22Rv1 (cell line): Measurements from ENCODE around the gene CAMTA2.

Experiments used
- H3K27ac ChIP-seq: fragments of 450-650 bp; 2 replicates; pipeline ENCODE4 v1.5.1; 2017
- ZFX ChIP-seq: fragments of 450-650 bp; IDR thresholded peaks from 2 replicates; pipeline ENCODE4 v1.6.1; 2017; ENCODE audit warnings: antibody characterized with exemption, borderline replicate concordance
- TF ChIP-seq, protein P1 (sequence below): fragments of 450-650 bp; IDR thresholded peaks from 2 replicates; pipeline ENCODE4 v1.5.1; 2017; ENCODE audit warnings: mild to moderate bottlenecking

The CAMTA2 gene

DNA sequence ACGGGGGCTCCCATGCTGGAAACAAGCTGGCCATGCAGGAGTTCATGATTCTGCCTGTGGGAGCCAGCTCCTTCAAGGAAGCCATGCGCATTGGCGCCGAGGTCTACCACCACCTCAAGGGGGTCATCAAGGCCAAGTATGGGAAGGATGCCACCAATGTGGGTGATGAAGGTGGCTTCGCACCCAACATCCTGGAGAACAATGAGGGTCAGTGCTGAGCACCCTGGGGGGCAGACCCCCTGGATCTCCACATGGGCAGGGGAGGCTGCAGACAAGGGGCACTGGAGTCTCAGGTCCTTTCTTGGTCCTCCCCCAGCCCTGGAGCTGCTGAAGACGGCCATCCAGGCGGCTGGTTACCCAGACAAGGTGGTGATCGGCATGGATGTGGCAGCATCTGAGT is 32.4 kb downstream of the CAMTA2 start:
- TF ChIP-seq, protein P1, sequence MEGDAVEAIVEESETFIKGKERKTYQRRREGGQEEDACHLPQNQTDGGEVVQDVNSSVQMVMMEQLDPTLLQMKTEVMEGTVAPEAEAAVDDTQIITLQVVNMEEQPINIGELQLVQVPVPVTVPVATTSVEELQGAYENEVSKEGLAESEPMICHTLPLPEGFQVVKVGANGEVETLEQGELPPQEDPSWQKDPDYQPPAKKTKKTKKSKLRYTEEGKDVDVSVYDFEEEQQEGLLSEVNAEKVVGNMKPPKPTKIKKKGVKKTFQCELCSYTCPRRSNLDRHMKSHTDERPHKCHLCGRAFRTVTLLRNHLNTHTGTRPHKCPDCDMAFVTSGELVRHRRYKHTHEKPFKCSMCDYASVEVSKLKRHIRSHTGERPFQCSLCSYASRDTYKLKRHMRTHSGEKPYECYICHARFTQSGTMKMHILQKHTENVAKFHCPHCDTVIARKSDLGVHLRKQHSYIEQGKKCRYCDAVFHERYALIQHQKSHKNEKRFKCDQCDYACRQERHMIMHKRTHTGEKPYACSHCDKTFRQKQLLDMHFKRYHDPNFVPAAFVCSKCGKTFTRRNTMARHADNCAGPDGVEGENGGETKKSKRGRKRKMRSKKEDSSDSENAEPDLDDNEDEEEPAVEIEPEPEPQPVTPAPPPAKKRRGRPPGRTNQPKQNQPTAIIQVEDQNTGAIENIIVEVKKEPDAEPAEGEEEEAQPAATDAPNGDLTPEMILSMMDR = no peak
- TF ChIP-seq ZFX = no peak

DNA sequence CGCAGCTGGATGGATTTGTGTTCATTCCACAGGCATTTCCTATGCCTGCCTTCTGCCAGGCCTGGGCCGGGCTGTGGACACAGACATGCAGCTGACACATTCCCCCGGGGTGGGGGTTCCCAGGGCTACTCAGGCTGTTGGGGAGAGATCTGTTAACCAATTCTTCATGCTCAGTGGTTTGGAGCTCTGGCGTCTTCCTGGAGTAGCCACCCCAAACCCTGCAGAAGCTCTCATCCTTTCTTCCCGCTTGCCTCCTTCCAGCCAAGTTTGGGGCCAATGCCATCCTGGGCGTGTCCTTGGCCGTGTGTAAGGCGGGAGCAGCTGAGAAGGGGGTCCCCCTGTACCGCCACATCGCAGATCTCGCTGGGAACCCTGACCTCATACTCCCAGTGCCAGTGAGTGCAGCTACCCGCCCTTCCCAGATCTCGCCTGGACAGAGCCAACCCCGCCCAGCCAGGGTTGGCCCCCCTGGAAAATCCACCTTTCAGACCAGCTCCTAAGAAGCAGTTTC is 34.0 kb downstream of the CAMTA2 start:
- no peak for TF ChIP-seq ZFX
- TF ChIP-seq, protein P1 = no peak
- no peak overlapping the region for H3K27ac ChIP-seq

More for the DNA sequence above, 32.4 kb downstream of the CAMTA2 start:
- no peak overlapping the region for H3K27ac ChIP-seq

DNA sequence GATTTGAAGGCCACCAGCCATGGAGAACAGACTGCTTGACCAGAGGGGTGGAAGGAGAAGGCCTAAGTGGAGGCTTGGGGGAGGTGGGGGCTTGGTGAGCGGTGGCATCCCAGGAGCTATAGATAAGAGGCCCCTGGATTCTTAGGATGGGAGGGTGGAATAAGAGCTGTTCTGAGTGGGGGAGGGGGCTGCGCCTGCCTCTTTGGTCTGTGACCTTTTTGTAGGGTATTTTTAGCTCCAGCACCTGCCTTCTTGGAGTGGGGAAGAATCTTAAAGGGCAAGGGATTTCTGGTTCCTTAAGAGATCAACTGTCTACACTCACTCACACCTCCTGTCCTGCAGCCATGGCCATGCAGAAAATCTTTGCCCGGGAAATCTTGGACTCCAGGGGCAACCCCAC is 36.0 kb downstream of the CAMTA2 start:
- H3K27ac ChIP-seq = peak overlapping the region; percentile 100; the same call in 1 of the 2 replicates
- TF ChIP-seq ZFX = no peak
- TF ChIP-seq, protein P1 = no peak

DNA sequence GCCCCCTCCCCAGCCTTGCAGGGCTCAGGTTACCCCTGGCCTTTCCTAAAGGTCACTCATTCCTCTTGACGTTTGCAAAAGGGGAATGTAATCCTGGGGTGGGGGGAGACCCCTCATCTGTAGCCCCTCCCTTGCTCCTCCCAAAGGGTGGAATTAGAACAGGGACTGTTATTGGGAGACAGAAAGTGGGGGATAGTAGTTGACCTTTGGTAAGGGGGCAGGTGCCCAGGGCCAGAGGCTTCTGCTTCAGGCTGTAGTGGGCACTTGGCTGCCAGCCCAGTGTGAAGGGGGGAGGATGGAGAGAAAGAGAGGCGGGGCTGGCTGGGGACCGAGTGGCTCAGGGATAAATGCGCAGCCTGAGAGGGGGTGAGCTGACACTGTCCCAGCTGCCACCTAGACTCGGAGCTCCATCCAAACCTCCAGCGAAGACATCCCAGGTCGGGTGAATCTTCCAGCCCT is 36.7 kb downstream of the CAMTA2 start, which contains the start of gene ENO3:
Gene ENO3 (plus strand): TSS at position 374 of the 459 bp plus-strand sequence. CDS start 711 bp downstream, outside the sequence.
- H3K27ac ChIP-seq = peak within 1 kb of the TSS; percentile 100
- no peak for TF ChIP-seq ZFX
- TF ChIP-seq, protein P1 = no peak

DNA sequence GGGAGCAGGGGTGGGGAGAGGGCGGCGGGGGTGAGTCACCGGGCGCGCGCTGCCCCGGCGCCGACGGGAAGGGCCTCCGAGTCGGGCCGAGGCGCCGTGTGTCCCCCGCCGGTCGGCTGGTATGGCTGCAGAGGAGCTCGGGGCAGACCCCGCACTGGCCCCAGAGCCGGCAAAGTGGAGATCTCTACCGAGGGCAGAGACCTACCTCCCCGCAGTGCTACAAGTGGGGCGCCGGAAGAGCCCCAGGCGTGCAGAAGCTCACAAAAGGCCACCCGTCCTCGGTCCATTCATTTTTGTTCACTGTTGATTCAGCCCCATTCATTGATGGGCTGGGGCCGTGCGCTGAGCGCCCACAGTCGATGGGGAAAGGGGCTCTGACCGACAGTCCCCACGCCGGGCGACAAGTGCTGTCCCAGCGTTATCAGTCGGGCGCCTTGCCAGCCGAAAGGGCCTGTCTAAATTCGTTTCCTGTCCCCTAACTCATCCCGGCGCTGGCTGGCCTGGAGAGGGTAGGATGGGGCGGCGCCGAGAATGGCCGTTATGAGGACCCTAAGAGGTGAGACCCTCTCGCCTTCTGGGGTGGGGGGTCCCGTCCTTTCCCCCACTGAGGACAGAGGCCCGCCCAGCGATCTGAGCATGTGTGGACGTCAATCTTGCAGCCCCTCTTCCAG is 37.3 kb downstream of the CAMTA2 start:
- TF ChIP-seq ZFX = no peak
- H3K27ac ChIP-seq = peak overlapping the region; percentile 100

DNA sequence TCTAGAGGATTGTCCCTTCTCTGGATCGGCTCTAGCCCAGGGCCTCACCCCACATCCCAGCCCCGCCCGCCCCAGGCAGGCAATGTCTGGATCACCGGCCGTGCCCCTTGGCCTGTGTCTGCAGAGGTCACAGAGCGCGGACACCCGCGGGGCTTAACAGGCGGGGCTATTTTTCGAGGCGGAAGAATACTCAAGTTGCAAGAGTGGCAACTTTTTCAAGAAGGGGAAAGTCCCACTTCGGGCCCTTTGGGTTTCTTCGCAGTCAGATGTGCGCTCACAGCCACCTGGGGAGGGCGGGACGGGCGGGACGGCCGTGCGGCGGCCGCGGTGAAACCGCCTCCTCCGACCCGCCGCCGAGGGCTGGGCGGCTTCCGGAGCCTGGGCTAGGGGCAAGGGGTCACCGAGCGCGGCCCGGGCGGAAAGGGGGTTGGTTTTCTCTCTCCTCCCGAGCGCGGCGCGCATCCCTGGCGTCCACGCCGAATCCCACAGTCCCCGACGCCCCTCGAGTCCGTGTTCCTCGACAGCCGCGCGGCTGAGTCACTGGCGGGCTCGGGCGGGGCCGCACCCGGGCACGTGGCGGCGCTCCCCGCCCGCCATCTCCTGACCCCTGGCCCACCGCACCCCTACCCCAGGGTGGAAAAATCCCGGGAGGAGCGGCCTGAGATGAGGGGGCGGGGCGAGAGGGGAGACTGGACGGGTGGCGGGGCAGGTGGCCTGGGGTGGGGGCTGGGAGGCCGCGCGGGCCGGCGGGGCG is 38.0 kb downstream of the CAMTA2 start:
- H3K27ac ChIP-seq = peak overlapping the region; percentile 100
- no peak for TF ChIP-seq ZFX
- TF ChIP-seq, protein P1 = no peak

DNA sequence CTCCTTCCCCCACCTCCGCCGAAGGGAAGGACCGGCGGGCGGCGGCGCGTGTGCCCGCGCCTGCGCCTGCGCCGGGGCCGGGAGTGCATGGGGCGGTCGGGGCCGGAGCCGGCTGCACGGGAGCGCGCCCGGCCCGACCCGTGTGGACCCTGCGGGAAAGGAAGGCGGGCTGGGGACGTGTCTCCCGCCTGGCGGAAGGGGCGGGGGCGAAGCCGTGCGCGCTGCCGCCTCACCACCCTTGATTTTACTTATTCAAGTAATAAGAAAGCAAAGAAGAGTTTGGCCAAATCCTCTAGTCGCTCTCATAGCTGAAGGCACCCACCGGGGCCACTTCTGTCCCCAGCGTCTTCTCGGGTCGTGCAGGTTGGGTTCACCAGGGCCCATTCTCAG is 38.5 kb downstream of the CAMTA2 start:
- peak overlapping the region; percentile 100 for H3K27ac ChIP-seq
- TF ChIP-seq, protein P1 = no peak
- no peak for TF ChIP-seq ZFX
